ENCODE results near the gene FRMD5. TPM values are rescaled to one million over a fixed set of nuclear protein-coding genes. Genes with fewer than 3 reads are reported as not detected.

The FRMD5 gene
- total RNA-seq, 1 donor from 2014 or later, result 3.0 TPM

DNA sequence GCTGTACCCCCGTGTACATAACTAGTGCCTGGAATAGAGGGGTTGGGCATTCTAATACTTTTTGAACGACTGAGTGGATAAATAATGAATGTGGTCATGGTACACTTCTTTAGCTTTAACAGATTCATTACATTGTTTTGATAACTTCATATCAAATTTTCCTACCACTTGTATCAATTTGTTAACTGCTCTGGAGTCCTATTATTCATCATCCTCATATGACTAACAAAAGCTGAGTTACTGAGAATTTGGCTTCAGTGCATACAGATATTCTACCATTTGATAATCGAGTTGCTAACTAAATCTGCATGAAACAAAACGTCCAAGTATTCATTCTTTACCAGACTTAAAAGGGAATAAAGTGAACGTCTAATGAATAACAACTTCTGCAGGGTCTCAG is 31.7 kb downstream of the FRMD5 start:
- TF ChIP-seq, protein P1, sequence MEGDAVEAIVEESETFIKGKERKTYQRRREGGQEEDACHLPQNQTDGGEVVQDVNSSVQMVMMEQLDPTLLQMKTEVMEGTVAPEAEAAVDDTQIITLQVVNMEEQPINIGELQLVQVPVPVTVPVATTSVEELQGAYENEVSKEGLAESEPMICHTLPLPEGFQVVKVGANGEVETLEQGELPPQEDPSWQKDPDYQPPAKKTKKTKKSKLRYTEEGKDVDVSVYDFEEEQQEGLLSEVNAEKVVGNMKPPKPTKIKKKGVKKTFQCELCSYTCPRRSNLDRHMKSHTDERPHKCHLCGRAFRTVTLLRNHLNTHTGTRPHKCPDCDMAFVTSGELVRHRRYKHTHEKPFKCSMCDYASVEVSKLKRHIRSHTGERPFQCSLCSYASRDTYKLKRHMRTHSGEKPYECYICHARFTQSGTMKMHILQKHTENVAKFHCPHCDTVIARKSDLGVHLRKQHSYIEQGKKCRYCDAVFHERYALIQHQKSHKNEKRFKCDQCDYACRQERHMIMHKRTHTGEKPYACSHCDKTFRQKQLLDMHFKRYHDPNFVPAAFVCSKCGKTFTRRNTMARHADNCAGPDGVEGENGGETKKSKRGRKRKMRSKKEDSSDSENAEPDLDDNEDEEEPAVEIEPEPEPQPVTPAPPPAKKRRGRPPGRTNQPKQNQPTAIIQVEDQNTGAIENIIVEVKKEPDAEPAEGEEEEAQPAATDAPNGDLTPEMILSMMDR (conservative IDR thresholded peaks at IDR 0.05; ENCODE audit: low read depth, low read length), result no peak
- H3K4me3 ChIP-seq (ENCODE audit: low read depth, low read length), result no peak overlapping the region
- no peak for DNase-seq (ENCODE audit: low read depth)

DNA sequence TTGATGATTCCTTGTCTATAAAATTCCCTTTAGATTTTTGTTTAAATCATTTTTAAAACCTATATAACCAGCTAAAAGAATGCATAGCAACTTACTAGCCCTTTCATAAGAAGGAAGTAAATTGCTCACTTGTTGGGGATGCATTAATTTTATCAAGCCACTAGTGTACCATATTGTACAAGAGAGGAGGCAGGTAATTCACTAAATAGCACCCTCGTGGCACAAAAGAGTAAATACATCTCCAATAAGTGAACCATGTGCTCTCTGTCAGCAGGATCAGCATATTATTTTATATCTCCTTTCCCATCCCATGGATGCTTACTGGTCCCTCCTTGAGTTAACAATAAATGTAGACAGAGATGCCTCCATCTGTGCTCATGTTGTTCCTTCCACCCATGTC is 34.3 kb downstream of the FRMD5 start:
- no peak for DNase-seq (ENCODE audit: low read depth)
- no peak overlapping the region for H3K4me3 ChIP-seq (ENCODE audit: low read depth, low read length)
- TF ChIP-seq, protein P1 (conservative IDR thresholded peaks at IDR 0.05; ENCODE audit: low read depth, low read length), result no peak

DNA sequence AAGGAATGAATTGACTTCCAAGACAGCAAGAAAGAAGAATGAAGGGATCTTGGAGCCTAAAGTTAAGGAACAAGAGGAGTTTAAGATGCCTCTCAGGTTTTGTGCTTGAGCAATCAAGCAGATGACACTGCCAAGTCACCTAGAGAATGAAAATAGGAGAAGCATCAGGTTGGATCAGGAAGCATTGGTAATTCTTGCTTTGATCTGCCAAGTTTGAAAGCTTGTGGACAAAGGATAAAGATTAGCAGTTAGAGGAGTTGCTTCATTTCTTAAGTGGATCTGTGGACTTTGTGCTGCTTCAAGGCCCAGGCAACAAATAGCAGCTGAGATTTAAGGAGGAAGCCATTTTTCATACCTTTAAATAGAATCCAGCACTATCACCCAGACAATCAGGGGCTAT is 35.6 kb downstream of the FRMD5 start:
- DNase-seq (ENCODE audit: low read depth), result peak; percentile 88
- TF ChIP-seq, protein P1 (conservative IDR thresholded peaks at IDR 0.05; ENCODE audit: low read depth, low read length), result no peak
- no peak overlapping the region for H3K4me3 ChIP-seq (ENCODE audit: low read depth, low read length)

DNA sequence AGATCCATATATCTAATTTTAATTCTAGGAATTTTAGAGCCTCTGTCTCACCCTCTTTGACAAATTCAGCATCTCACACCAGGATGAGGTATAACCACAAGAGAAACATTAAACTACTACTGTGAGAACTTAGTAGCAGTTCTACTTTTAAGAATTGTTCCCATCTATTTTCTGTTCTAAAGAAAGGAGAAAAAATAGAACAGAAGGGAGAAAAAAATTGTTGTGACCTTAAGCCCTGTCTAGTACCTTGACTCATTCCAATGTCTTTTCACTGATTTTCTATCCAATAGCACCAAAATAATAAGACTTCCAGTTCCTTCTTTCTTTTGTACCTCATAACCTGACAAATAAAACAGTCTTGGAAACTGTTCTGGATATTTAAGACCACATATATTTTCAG is 37.0 kb downstream of the FRMD5 start:
- no peak overlapping the region for H3K4me3 ChIP-seq (ENCODE audit: low read depth, low read length)
- no peak for DNase-seq (ENCODE audit: low read depth)
- TF ChIP-seq, protein P1 (conservative IDR thresholded peaks at IDR 0.05; ENCODE audit: low read depth, low read length), result no peak

DNA sequence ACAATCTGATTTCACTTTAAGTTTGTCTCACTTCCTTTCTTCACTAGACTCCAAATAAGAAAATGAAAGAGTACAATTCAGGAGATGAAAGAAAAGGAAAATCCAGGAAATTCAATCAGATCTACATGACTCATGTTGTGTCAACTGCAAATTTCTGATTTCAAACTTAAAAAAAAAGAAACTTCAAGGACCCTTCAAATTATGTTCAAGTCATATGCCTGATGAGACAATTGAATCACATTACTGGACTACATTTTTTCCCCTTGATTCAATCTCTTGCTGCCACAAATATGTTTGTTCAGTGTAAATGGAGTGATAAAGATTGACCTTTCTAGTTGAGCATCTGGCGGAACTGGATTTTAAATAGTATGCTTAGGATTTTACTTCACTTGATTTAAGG is 37.4 kb downstream of the FRMD5 start:
- H3K4me3 ChIP-seq (ENCODE audit: low read depth, low read length), result no peak overlapping the region
- TF ChIP-seq, protein P1 (conservative IDR thresholded peaks at IDR 0.05; ENCODE audit: low read depth, low read length), result no peak
- DNase-seq (ENCODE audit: low read depth), result peak; percentile 88

DNA sequence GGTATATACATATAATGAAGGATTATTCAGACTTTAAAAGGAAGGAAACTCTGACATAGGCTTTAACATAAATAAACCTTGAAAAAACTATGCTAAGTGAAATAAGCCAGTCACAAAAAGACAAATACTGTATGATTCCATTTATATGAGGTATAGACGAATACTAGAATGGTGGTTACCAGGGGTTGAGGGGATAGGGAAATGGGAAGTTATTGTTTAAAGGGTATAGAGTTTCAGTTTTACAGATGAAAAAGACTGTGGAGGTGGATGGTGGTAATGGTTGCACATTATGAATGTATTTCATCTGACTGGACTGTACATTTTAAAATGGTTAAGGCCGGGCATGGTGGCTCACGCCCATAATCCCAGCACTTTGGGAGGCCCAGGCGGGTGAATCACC is 41.7 kb downstream of the FRMD5 start:
- DNase-seq (ENCODE audit: low read depth), result no peak
- no peak overlapping the region for H3K4me3 ChIP-seq (ENCODE audit: low read depth, low read length)
- TF ChIP-seq, protein P1 (conservative IDR thresholded peaks at IDR 0.05; ENCODE audit: low read depth, low read length), result no peak

DNA sequence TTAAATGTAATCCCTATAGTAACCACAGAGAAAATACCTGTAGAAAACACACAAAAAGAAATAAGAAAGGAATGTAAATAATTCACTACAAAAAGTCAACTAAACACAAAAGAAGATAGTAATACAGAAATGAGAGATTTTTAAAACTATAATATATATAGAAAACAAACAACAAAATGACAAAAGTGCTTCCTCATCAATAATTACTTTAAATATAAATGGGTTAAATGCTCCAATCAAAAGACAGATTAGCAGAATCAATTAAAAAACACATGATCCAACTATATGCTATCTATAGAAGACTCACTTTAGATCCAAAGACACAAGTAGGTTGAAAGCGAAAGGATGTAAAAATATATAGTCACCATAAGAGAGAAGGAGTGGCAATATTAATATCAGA is 45.8 kb downstream of the FRMD5 start:
- TF ChIP-seq, protein P1 (conservative IDR thresholded peaks at IDR 0.05; ENCODE audit: low read depth, low read length), result no peak
- no peak overlapping the region for H3K4me3 ChIP-seq (ENCODE audit: low read depth, low read length)
- no peak for DNase-seq (ENCODE audit: low read depth)
